HG03066 (cell line): ENCODE data around the gene MGA.
A peak's percentile ranks its signal among the peaks of the same experiment; 100 is the strongest.

Source experiments
- ATAC-seq: cut with Tn5 transposase; IDR thresholded peaks from one replicate; pipeline ENCODE4 v1.9.1; 2021; ENCODE audit warnings: low read depth; ENCODE audit not compliant: unreplicated experiment

MGA gene

DNA sequence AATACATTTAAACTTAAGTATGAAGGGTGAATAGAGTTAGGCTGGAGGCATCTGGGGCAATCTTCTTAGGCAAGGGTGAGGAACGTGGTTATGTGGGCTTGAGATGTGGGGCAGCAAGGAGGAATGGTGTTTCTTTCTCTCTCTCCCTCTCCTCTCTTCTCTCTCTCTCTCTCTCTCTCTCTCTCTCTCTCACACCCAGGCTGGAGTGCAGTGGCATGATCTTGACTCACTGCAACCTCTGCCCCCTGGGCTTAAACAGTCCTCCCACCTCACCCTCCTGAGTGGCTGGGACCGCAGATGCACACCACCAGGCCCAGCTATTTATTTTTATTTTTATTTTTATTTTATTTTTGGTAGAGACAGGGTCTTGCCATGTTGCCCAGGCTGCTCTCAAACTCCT lies 4.0 kb upstream of the MGA start:
- no peak for ATAC-seq

DNA sequence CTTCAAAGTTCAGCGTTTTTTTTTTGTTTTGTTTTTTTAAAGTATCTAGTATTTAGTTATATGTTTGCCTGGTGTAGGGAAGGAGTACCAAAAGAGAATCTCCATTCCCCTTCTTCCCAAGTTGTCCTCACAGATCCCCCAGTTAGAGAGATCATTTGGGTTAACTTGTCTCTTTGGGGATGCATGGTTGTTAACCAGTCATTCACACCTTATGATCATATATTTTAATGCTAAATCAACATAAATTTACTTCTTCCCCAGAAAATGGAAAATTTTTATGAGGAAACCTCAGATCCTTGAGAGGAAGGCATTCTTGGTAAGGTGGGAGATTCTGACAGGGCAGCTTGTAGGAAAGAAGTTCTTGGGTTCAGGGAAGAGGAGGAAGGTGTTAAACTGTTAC lies 1.5 kb upstream of the MGA start:
- no peak for ATAC-seq

DNA sequence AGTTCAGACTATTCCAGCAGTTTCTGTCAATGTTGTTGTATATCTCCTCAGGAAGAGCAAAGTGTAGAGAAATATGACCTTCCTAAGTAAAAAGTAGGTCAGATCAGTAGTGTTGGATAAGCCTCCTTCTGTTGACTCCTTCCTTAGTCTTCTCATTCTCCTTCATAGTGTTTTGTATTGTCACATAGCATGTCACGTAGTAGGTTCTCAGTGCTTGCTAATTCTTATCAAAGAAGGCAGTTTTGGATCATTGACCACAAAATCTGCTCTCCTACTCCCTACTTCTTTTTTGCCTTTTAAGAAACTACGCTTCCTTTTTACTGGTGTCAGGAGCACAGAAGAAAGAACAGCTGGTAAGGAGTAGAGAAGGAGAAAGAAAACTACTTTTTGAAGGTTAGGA lies 1.0 kb upstream of the MGA start:
- no peak for ATAC-seq

DNA sequence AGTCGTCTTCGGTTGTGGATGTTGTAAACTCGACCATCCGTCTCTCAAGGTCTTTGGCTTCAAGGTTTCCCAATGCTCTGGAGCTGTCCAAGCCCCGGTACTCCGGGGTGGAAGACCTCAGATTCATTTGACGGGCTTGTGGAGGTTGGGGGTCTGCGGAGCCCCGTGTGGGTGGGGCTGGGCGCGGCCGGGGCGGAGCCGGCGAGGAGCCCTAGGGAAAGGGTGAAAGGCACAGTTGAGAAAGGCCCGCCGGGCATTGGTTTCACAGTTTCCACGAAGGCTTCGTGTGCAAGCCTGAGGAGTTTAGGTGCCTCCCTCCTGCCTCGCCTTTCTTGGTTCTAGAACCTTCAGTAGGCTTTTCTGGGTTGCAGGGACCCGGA lies 360 bp upstream of the MGA start:
- ATAC-seq, result no peak

DNA sequence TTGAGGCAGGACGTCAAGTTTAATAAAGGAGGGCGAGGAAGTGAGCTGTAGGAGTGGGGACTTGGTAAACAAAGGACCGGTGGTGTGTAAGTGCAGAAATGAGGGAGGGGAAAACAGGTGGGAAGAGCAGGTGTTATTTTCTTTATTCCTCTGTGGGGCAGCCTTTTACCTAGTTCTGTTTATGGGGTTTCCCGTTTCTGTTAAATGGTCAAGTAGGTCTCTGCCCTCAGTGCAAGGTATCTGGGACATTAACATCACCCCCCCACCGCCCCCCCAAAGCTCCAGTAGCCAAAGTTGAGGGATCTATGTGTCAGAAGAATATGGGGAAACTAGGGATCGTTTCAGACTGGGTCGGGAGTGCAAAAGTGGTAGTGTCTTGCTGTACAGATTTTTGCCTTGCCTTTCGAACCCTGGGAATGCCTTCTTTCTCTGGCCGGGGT lies 893 bp downstream of the MGA start:
- ATAC-seq, result no peak

DNA sequence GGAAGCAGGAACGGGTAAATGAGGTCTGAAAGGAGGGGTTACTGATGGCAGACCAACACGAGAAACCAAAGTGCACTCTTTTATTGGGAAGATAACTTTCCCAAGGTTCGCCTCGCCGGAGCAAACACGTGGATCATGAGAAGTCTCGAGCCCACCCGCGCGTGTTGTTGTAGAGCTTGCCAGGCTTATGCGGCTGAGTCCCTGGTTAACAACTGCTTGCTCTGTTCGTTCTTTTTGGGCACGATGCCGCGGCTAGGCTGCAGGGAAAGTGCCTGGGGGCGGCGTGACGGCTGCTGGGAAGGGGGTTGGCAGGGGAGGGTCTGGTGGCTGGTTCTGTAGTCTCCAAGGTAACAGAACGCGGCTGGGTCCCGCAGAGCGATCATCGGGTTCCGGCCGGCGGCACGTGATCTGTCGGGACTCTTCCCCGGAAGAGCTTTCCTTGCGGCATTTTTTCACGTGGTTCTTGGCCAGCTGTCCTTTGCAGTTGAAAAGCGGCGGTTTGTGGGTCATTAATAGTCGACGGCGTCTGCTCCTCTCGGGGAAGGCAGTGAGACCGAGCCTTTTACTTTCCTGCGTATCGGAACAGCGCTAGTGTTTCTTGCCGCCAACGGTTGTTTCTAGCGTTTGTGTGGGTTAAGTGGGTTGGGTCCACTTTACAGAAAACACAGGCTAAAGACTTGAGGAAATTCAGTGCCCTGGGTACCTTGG lies 1.5 kb downstream of the MGA start:
- peak; percentile 47 for ATAC-seq

DNA sequence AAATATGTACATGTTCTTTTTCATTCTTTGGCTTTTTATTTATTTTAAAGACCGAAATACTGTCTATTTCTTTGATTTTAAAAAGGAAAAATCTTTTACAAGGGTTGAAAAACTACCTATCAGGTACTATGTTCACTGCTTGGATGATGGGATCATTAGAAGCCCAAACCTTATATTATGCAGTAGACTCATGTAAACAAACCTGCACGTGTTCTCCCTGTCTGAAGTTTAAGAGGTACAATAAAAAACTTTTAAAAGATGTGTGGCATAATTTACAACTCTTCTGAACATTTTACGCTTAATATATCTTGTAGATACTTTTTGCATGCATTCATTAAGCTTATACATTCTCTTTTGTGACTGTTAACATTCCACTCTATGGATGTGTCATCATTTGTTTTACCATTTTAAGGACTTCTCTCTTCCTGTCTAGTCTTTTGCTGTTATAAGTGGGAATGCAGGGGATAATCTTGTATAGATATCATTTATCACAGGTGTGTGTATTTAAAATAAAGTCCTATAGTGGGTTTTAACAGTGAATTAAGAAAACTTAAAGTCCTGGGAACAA lies 6.2 kb downstream of the MGA start:
- ATAC-seq, result no peak

DNA sequence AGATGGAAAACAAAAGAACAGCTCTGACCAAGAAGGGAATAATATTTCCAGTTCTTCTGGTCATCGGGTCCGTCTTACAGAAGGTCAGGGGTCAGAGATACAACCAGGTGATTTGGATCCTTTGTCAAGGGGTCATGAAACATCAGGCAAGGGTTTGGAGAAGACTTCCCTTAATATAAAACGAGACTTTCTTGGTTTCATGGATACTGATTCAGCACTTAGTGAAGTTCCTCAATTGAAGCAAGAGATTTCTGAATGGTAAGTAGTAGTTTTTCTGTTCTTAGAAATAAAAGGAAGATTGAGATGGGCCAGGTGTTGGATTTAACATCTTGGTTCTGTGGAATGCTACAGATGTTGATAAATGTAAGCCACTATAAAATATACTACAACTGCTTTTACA lies 9.5 kb downstream of the MGA start:
- ATAC-seq, result no peak

DNA sequence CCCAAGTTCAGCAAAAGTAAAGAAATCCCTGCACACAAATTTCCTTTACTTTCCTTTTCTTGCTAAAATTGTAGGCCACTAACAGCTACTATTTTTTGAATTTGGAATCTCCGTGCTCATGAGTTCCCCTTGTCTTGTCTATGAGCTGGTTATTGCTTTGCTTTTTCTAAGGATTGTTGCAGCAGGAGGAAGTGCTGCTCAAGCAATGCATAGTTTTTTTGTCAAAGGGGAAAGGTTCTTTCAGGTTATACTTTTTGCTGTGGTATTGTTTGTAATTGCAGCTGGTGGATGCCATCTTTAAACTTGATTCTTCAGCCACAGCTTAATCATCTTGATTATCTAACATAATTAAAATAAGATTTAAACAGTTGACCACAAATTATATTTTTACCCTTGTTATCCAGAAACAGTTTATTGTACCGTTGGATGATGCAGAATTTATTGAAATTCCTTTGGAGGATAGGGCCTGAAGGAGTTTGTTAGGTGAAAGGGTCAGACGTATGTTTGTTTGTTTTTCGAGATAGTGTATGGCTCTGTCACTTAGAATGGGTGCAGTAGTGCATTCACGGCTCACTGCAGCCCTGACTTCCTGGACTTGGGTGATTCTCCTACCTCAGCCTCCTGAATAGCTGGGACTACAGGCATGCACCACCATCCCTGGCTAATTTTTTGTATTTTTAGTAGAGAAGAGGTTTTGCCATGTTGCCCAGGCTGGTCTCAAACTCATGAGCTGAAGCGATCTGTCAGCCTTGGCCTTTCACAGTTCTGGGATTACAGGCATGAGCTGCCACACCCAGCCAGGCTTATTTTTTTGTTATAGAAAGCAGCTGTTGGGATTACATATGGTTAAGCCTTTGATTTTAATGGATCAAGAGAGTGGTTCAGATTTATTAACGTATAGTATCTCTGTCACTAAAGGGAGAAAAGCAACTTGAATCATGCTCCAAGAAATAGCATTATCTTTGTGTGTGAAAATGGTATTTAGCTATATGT lies 11.7 kb downstream of the MGA start:
- no peak for ATAC-seq

DNA sequence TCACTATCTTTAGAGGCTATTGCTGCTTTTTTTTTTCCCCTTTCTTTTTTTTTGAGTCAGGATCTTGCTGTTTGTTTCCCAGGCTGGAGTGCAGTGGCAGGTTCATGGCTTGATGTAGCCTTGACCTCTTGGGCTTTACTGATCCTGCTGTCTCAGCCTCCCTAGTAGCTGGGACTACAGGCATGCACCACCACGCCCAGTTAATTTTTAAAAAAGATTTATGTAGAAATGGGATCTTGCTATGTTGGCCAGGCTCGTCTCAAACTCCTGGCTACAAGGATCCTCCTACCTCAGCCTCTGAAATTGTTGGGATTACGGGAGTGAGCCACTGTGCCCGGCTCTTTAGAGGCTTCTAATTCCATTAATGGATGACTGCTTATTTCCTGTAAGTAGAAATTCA lies 15.1 kb downstream of the MGA start:
- no peak for ATAC-seq

DNA sequence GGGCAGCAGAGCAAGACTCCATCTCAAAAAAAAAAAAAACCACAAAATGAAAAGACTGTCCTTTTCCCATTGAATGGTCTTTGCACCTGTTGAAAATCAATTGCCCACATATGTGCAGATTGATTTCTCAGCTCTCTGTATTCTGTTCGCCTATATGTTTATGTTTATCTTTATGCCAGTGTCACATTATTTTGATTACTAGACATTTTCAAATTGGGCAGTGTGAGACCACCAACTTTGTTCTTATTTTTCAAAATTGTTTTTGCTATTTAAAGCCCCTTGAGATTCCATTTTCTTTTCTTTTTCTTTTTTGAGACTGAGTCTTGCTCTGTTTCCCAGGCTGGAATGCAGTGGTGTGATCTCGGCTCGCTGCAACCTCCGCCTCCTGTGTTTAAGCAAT lies 18.5 kb downstream of the MGA start:
- ATAC-seq, result no peak

DNA sequence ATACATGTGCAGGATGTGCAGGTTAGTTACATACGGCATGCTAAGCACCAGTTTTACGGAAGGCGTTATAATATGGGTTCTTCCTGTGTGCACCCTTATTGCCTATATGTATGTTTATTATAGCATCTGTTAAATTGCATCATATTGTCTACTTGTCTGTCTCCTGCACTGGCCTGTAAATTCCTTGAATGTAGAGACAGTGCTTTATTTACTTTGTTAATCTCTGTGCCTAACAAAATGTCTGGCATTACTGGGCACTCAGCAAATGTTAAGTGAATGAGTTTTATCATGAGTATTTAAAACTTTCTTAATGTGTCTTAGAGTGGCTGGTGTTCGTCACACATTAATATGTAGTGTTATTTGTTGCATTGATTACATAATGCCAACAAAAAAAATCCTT lies 23.8 kb downstream of the MGA start:
- no peak for ATAC-seq

DNA sequence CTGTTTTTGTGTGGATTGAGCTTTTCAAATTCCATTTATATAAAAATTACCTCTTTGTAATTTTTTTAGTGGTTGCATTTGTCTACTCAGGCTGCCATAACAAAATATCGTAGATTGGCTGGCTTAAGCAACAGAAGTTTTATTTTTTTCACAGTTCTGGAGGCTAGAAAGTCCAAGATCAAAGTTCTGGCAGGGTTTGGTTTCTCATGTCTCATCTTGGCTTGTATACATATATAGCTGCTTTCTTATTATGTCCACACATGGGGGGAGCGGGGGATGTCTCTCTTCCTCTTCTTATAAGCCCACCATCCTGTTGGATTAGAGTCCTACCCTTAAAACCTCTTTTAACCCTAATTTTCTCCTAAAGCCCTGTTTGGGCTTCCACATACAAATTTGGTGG lies 28.5 kb downstream of the MGA start:
- no peak for ATAC-seq

DNA sequence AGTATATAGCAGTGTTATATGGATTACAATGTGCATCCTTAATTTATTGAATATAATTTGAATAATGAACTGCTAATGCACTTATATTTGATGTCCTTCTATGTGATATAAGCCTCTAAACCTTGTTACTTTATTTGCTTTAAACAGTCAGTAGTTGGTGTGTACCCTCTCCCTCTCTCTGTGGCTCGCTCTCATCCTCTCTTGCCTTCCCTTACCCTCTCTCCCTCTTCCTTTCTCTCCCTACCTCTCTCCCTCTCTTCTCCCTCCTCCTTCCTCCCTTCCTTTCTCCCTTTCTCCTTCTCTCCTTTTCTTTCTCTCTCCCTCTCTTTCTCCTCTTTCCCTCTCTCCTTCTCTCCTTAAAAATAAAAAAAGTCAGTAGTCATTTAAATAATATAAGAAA lies 28.9 kb downstream of the MGA start:
- no peak for ATAC-seq

DNA sequence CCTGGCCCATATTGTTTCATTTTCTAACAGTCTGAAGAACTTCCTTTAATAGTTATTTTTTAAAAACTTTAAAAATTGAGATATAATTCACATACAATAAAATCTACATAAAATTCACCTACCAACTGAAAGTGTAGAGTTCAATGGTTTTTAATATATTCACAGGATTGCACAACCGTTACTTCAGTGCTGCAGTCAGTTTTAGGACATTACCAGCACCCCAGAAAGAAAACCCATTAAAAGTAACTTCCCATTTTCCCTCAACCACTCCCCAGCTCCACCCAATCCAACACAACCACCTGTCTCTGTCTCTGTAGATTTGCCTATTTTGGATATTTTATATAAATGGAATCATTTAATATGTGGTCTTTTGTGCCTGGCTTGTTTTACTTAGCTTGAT lies 29.6 kb downstream of the MGA start:
- no peak for ATAC-seq

DNA sequence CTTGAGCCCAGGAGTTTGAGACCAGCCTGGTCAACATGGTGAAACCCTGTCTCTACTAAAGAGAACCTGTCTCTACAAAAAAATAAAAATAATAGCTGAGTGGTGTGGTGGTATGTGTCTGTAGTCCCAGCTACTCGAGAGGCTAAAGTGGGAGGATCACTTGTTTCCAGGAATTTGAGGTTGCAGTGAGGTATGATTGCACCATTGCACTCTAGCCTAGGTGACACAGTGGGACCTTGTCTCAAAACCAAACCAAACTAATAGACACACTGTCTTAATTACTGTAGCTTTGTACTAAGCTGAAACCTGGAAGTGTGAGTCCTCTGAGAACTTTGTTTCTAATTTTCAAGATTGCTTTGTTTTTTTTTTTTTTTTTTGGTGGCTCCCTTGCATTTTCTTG lies 30.4 kb downstream of the MGA start:
- no peak for ATAC-seq

DNA sequence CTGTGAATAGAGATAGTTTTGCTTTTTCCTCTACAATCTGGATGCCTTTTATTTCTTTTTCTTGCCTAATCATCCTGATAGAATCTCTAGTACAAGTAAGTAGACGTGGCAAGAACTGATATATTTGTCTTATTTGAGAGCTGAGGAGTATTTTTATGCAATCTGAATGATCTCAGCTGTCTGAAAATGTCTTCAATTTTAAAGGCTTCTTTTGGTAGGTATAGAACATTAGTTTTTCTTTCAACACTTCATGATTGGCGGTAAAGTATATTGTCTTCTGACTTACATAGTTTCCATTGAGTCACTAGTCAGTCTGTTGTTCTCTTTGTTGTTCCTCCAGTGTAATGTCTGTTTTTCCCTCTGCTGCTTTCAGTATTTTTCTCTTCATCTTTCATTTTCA lies 31.3 kb downstream of the MGA start:
- ATAC-seq, result no peak

DNA sequence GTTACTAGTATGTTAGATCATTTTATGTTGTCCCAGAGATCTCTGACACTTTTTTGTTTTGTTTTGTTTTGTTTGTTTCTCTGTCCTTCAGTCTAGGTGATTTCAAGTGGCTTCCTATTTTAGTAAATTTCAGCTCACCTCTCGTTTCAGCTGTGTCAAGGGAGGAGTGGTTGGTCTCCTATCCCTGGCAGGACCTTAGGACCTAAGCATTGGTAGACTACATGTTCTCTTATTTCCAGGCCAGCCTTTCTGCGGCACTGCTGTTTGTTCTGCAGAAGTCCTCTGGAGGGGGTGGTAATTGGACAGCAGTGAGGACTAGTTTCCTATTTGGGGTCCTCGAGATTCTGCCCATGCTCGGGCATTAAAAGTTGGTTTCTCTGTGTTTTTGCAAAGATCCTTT lies 31.8 kb downstream of the MGA start:
- no peak for ATAC-seq

DNA sequence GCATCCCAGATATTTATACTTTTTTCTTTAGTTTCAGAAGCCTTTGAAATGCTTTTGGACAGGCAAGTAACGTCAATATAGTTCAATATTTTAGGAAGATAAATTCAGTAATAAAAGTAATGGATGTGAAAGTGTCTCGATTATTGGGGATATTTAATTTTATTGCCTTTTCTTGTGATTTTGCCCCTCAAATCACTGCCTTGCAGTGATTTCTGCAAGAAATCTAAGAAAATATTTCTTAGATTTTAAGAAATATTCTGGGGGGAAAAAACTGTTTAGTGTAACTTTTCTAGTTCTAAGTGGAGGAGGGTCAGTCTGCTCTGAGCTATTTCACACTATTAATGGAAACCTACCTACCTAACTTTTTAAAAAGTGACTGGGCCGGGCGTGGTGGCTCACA lies 33.6 kb downstream of the MGA start:
- no peak for ATAC-seq

DNA sequence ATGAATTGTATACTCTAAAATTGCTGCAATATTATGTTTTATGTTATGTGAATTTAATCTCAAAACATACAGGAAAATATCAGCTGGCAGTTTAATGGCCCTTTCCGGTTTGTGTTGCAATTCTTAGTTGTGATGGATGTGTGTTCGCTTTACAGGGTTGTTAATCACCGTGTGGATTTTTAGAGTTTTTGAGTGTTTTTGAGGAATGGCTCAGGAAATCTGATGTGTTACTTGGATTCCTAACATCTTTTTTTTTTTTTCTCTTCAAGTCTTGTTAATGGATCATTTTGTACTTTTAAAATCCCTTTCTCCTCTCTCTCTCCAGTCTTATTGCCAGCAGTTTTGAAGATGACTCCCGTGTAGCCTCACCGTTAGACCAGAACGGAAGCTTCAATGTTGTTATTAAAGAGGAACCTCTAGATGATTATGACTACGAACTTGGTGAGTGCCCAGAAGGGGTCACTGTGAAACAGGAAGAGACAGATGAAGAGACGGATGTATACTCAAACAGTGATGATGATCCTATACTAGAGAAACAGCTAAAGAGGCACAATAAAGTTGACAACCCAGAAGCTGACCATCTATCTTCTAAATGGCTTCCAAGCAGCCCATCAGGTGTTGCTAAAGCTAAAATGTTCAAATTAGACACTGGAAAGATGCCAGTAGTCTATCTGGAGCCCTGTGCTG lies 35.7 kb downstream of the MGA start:
- ATAC-seq, result peak; percentile 75

DNA sequence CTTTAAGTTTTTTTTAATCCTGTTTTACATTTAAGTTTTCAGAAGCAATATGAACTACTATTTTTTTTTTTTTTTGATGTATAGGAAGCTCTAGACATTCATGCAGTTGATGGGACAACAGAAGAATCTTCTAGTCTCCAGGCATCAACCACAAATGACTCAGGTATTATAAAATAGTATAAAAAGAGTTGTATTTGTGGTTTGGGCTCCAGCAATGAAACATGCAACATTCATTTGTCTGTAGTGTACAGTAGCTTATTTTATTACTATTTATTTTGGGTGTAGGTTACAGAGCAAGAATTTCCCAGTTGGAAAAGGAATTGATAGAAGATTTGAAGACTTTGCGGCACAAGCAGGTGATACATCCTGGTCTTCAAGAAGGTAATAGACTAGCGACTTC lies 38.6 kb downstream of the MGA start:
- no peak for ATAC-seq
